Adrenal gland (tissue), 5 donors: ENCODE results near the gene RGS17.

ENCODE experiments used
- CTCF ChIP-seq, 6 experiments: fragments of 450-650 bp in 4 of 6; fragments of 200-600 bp in 2 of 6; sonication (generic) in 1 of 6; IDR thresholded peaks; 1 replicate in 5 of 6; 2 replicates in 1 of 6; pipeline versions ENCODE4 v1.5.1 to v1.8.0; 2016 to 2021; ENCODE audit warnings: antibody characterized with exemption in 6 of 6, mild to moderate bottlenecking in 2 of 6, moderate library complexity in 1 of 6
- POLR2A ChIP-seq, 2 donors: fragments of 450-650 bp; IDR thresholded peaks; one replicate each; pipeline ENCODE4 v1.6.1; 2017; ENCODE audit warnings: antibody characterized with exemption in 2 of 2, mild to moderate bottlenecking in 2 of 2, moderate library complexity in 1 of 2
- donor health status: DM: no; HTN: no; CAD: no.

- TF ChIP-seq CTCF (IDR thresholded peaks at IDR 0.05) (peak in 5 of 6 experiments; percentile 17 to 54 (median 36)), POLR2A (IDR thresholded peaks at IDR 0.05) (no peak)
These were observed 98.7 kb downstream of the RGS17 start for GRCh38 chr6:153032255-153032882.
